ENCODE measurements around the gene BICD1.

Gene BICD1

GRCh38 chr12:32360956-32361355 is 254.3 kb downstream of the BICD1 start:
- DNase-seq, result no peak

GRCh38 chr12:32362892-32363291 is 256.2 kb downstream of the BICD1 start:
- DNase-seq, result no peak

GRCh38 chr12:32365473-32366064 is 258.9 kb downstream of the BICD1 start:
- peak; percentile 21 for DNase-seq

- DNase-seq, result no peak
Observed at GRCh38 chr12:32366714-32367113, 260.1 kb downstream of the BICD1 start.

- DNase-seq, result no peak
Observed at GRCh38 chr12:32367381-32367780, 260.7 kb downstream of the BICD1 start.

GRCh38 chr12:32369202-32369601 is 262.6 kb downstream of the BICD1 start:
- DNase-seq, result no peak

GRCh38 chr12:32377344-32378055 is 270.9 kb downstream of the BICD1 start:
- DNase-seq, result no peak

- no peak for DNase-seq
Observed at GRCh38 chr12:32379213-32379612, 272.6 kb downstream of the BICD1 start.

GRCh38 chr12:32379667-32380066 is 273.0 kb downstream of the BICD1 start:
- no peak for DNase-seq

- no peak for DNase-seq
Observed at GRCh38 chr12:32382226-32382625, 275.6 kb downstream of the BICD1 start.

GRCh38 chr12:32390572-32391219 is 284.0 kb downstream of the BICD1 start:
- DNase-seq, result no peak

GRCh38 chr12:32395026-32395425 is 288.4 kb downstream of the BICD1 start:
- no peak for DNase-seq

GRCh38 chr12:32397696-32398095 is 291.0 kb downstream of the BICD1 start:
- no peak for DNase-seq

GRCh38 chr12:32398181-32398580 is 291.5 kb downstream of the BICD1 start:
- no peak for DNase-seq

GRCh38 chr12:32398816-32399369 is 292.2 kb downstream of the BICD1 start:
- no peak for DNase-seq

- DNase-seq, result peak; percentile 80
Observed at GRCh38 chr12:32399370-32400113, 292.9 kb downstream of the BICD1 start, which contains the start of gene FGD4. TSS of gene FGD4 (plus strand) at chr12:32399558.

GRCh38 chr12:32400114-32400672 is 293.5 kb downstream of the BICD1 start:
- no peak for DNase-seq

GRCh38 chr12:32400866-32401265 is 294.2 kb downstream of the BICD1 start:
- no peak for DNase-seq

GRCh38 chr12:32402170-32402569 is 295.5 kb downstream of the BICD1 start:
- no peak for DNase-seq

GRCh38 chr12:32402946-32403345 is 296.3 kb downstream of the BICD1 start:
- no peak for DNase-seq

- no peak for DNase-seq
Observed at GRCh38 chr12:32407795-32408194, 301.1 kb downstream of the BICD1 start.

- DNase-seq, result no peak
Observed at GRCh38 chr12:32413412-32413811, 306.8 kb downstream of the BICD1 start.

- no peak for DNase-seq
Observed at GRCh38 chr12:32418221-32418620, 311.6 kb downstream of the BICD1 start.

Measured in NCI-H446 treated with DMSO at 0.1 percent for 48 hours (cell line).